Neural progenitor cell (in vitro differentiated cells): ENCODE data around the gene RASEF.

Experiments used
- CTCF ChIP-seq: fragments of 200-600 bp; sonication (generic); IDR thresholded peaks from 2 replicates; pipeline ENCODE4 v1.5.1; 2017; ENCODE audit warnings: antibody characterized with exemption, mild to moderate bottlenecking
- EZH2 ChIP-seq: fragments of 200-600 bp; sonication (generic); IDR thresholded peaks from 2 replicates; pipeline ENCODE4 v1.6.1; 2017; ENCODE audit warnings: antibody characterized with exemption, mild to moderate bottlenecking, moderate library complexity

GRCh38 chr9:82940376-82940775 is 122.6 kb downstream of the RASEF start:
- no peak for TF ChIP-seq EZH2
- TF ChIP-seq CTCF: no peak
